Measurements from ENCODE around the gene SIGLEC8. TPM values are rescaled to one million over a fixed set of nuclear protein-coding genes. Genes with fewer than 3 reads are reported as not detected.

The SIGLEC8 gene
- total RNA-seq: not detected in 3 replicates
- long read RNA-seq: 0 reads

DNA sequence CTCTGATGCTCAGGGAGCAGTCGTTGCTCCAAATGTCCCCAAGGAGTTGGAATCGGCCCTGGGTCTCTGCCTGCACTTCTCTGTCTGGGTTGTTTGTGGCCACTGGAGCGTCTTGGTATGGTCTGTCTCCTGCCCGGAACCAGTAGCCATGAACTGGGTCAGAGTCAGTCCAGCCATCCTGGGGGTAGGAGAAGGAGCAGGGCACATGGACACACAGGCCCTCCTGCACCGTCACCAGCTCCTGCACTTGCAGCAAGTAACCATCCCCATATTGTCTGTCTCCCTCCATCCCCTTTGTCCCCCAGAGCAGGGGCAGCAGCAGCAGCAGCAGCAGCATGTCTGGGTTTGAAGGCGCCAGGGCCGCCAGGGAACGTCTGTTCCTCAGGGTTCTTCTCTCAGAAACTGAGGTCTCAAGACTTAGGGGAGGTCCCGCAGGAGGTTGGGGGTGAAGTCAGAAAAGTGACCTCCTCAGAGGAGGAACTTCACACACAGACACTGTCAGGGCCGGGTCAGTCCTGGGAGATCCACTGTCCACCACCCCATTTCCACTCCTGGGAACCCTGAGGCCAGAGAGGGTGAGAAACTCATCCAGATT is at the start of gene SIGLEC8:
SIGLEC8 (minus strand) TSS at position 404 of the 595 bp plus-strand sequence; CDS start at position 337, 67 bp downstream.
- peaks cover 2% of the 10 kb centered on the region for H3K27me3 Mint-ChIP-seq (ENCODE audit: low read depth)
- peaks cover 2% of the 10 kb centered on the region for H3K9me3 Mint-ChIP-seq (ENCODE audit: low read depth)
- no peaks in the 10 kb centered on the region for H3K36me3 Mint-ChIP-seq (ENCODE audit: low read depth)
- DNase-seq (ENCODE audit: low spot score): no peak
- no peak within 1 kb of the TSS for H3K27ac Mint-ChIP-seq (ENCODE audit: unreplicated experiment)
- TF ChIP-seq, protein P1, sequence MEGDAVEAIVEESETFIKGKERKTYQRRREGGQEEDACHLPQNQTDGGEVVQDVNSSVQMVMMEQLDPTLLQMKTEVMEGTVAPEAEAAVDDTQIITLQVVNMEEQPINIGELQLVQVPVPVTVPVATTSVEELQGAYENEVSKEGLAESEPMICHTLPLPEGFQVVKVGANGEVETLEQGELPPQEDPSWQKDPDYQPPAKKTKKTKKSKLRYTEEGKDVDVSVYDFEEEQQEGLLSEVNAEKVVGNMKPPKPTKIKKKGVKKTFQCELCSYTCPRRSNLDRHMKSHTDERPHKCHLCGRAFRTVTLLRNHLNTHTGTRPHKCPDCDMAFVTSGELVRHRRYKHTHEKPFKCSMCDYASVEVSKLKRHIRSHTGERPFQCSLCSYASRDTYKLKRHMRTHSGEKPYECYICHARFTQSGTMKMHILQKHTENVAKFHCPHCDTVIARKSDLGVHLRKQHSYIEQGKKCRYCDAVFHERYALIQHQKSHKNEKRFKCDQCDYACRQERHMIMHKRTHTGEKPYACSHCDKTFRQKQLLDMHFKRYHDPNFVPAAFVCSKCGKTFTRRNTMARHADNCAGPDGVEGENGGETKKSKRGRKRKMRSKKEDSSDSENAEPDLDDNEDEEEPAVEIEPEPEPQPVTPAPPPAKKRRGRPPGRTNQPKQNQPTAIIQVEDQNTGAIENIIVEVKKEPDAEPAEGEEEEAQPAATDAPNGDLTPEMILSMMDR (IDR thresholded peaks at IDR 0.05): no peak
- H3K4me1 Mint-ChIP-seq (ENCODE audit: low read depth): no peaks in the 10 kb centered on the region
- no peak within 1 kb of the TSS for H3K4me3 Mint-ChIP-seq (ENCODE audit: unreplicated experiment)

DNA sequence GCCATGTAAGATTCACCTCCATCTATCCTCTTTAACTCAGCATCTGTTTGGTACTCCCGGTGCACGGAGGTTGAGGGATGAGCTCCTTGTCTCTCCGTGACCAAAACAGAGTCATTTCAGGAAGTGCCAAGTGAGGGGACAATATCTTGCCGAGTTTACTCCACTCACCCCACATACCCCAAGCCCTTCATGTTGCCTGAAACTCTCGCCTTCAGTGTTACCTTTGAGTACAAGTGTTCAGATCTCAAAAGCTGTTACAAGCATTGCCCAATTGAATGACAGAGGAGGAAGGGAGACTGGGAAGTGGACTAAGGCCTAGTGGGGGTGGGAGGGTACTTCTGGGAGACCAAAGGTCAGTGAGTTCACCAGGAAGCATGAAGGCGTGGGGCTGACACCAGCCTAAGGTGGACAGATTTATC is 49.4 kb upstream of the SIGLEC8 start:
- no peak for DNase-seq (ENCODE audit: low spot score)
- Mint-ChIP-seq H3K9me3 (ENCODE audit: low read depth) (peaks cover 7% of the 10 kb centered on the region), H3K36me3 (ENCODE audit: low read depth) (no peaks in the 10 kb centered on the region), H3K27me3 (ENCODE audit: low read depth) (no peaks in the 10 kb centered on the region), H3K27ac (ENCODE audit: unreplicated experiment) (no peak overlapping the region), H3K4me3 (ENCODE audit: unreplicated experiment) (no peak overlapping the region), H3K4me1 (ENCODE audit: low read depth) (no peaks in the 10 kb centered on the region)
- TF ChIP-seq, protein P1 (IDR thresholded peaks at IDR 0.05): no peak

DNA sequence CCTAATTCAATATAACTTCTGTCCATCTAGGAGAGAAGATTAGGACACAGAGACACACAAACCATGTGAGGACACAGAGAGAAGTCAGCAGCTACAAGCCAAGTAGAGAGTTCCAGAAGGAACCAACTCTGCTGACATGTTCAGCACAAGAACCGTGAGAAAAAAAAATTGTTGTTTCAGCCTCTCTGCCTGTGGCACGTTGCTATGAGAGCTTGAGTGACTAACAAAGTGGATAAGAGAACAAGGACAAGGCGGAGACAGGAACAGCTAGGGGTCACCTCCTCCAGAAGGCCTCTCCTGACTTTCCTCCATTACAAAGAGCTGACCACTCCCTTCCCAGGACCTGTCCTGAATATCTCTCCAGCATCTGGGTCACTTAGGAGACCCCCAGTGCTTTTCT is 48.9 kb upstream of the SIGLEC8 start:
- no peak overlapping the region for H3K4me3 Mint-ChIP-seq (ENCODE audit: unreplicated experiment)
- no peaks in the 10 kb centered on the region for H3K27me3 Mint-ChIP-seq (ENCODE audit: low read depth)
- H3K9me3 Mint-ChIP-seq (ENCODE audit: low read depth): peaks cover 9% of the 10 kb centered on the region
- no peaks in the 10 kb centered on the region for H3K36me3 Mint-ChIP-seq (ENCODE audit: low read depth)
- no peak for DNase-seq (ENCODE audit: low spot score)
- no peak overlapping the region for H3K27ac Mint-ChIP-seq (ENCODE audit: unreplicated experiment)
- H3K4me1 Mint-ChIP-seq (ENCODE audit: low read depth): no peaks in the 10 kb centered on the region
- TF ChIP-seq, protein P1 (IDR thresholded peaks at IDR 0.05): no peak

DNA sequence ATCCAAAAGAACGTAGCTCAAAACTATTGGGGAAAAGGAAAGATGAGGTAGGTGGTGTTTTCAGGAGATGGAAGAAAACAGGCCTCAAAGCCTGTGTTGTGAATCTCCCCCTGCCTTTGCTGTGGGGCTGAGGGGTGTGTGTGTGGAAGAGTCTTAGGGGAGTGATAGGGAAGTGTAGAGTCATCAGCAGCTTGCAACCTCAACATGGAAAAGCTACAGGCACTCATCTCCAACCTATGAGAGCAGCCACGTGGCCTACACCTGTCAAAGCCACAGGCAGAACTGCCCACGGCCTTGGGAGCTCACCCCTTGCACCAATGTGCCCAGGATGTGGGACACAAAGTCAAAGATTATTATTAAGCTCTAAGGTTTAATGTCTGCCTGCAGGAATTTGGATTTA is 47.6 kb upstream of the SIGLEC8 start:
- Mint-ChIP-seq H3K27ac (ENCODE audit: unreplicated experiment) (no peak overlapping the region), H3K4me3 (ENCODE audit: unreplicated experiment) (no peak overlapping the region), H3K27me3 (ENCODE audit: low read depth) (no peaks in the 10 kb centered on the region), H3K4me1 (ENCODE audit: low read depth) (no peaks in the 10 kb centered on the region), H3K9me3 (ENCODE audit: low read depth) (peaks cover 11% of the 10 kb centered on the region), H3K36me3 (ENCODE audit: low read depth) (no peaks in the 10 kb centered on the region)
- DNase-seq (ENCODE audit: low spot score): no peak
- TF ChIP-seq, protein P1 (IDR thresholded peaks at IDR 0.05): no peak

DNA sequence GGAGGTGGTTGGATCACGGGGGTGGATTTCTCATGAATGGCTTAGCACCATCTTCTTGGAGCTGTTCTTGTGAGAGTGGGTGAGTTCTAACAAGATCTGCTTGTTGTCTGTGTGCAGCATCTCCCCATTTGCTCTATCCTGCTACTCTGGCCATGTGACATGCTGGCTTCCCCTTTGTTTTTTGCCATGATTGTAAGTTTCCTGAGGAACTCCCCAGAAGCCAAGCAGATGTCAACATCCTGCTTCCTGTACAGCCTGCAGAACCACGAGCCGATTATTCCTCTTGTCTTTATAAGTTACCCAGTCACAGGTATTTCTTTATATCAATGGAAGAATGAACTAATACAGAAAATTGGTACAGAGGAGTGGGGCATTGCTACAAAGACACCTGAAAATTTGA is 45.6 kb upstream of the SIGLEC8 start:
- no peaks in the 10 kb centered on the region for H3K4me1 Mint-ChIP-seq (ENCODE audit: low read depth)
- H3K9me3 Mint-ChIP-seq (ENCODE audit: low read depth): peaks cover 11% of the 10 kb centered on the region
- TF ChIP-seq, protein P1 (IDR thresholded peaks at IDR 0.05): no peak
- DNase-seq (ENCODE audit: low spot score): no peak
- no peaks in the 10 kb centered on the region for H3K36me3 Mint-ChIP-seq (ENCODE audit: low read depth)
- no peaks in the 10 kb centered on the region for H3K27me3 Mint-ChIP-seq (ENCODE audit: low read depth)
- no peak overlapping the region for H3K4me3 Mint-ChIP-seq (ENCODE audit: unreplicated experiment)
- H3K27ac Mint-ChIP-seq (ENCODE audit: unreplicated experiment): no peak overlapping the region
